IMR-90 (cell line): ENCODE measurements around the gene CHST5. TPM values are rescaled to one million over a fixed set of nuclear protein-coding genes. Genes with fewer than 3 reads are reported as not detected.
A peak's percentile ranks its signal among the peaks of the same experiment; 100 is the strongest.
"Not testable (repeated sequence)": the region's sequence is repeated elsewhere in the genome, so short reads cannot be mapped to it uniquely, and the experiment has no call there.

ENCODE experiments used
- ATAC-seq: fragments of 200-7000 bp; cut with Tn5 transposase; 2 replicates; pipeline ENCODE4 v1.9.1; 2020; ENCODE audit warnings: low read depth, mild to moderate bottlenecking, moderate library complexity
- BruUV-seq: library from RNA; stranded (reverse); fragments of 400-500 nt; replicated peaks from 2 replicates; lab custom pipeline; 2021; lab: Mats Ljungman, UMichigan
- CTCF ChIA-PET: fragments of 300-600 bp; formaldehyde crosslinking; extraction: SDS; loops from one replicate; lab custom pipeline; 2021; ENCODE audit warnings: antibody characterized with exemption; lab: Yijun Ruan, JAX
- POLR2A ChIA-PET: fragments of 300-600 bp; sonication (Branson Sonifier 250); formaldehyde crosslinking; loops from one replicate; lab custom pipeline; 2022; ENCODE audit warnings: antibody characterized with exemption; ENCODE audit not compliant: unreplicated experiment; lab: Charles Lee
- DNase-seq: peaks from one replicate; pipeline ENCODE4 v3.0.0; 2013
- H2AFZ ChIP-seq: replicated peaks from 2 replicates; pipeline ENCODE3; 2013; ENCODE audit warnings: low read length, mild to moderate bottlenecking; ENCODE audit not compliant: poor library complexity
- H2AK5ac ChIP-seq: 2 replicates; pipeline ENCODE4 v1.6.1; 2013; ENCODE audit warnings: low read depth, low read length, inconsistent platforms
- H2AK9ac ChIP-seq: replicated peaks from 2 replicates; pipeline ENCODE3; 2013; ENCODE audit warnings: mild to moderate bottlenecking, low read depth, low read length, moderate library complexity; ENCODE audit not compliant: poor library complexity
- H2BK120ac ChIP-seq: 2 replicates; pipeline ENCODE4 v1.6.1; 2013; ENCODE audit warnings: low read depth, low read length, inconsistent platforms
- H2BK15ac ChIP-seq: 3 replicates; pipeline ENCODE4 v1.6.1; 2013; ENCODE audit warnings: low read depth, low read length, inconsistent platforms
- H2BK20ac ChIP-seq: 2 replicates; pipeline ENCODE4 v1.6.1; 2013; ENCODE audit warnings: low read depth, mild to moderate bottlenecking, inconsistent platforms, low read length, moderate library complexity
- H2BK5ac ChIP-seq: 2 replicates; pipeline ENCODE4 v1.6.1; 2013; ENCODE audit warnings: mild to moderate bottlenecking, low read depth, low read length, inconsistent platforms; ENCODE audit not compliant: poor library complexity, severe bottlenecking
- H3K14ac ChIP-seq: replicated peaks from 2 replicates; pipeline ENCODE4 v1.6.1; 2013; ENCODE audit warnings: low read depth, low read length, inconsistent platforms
- H3K18ac ChIP-seq: 2 replicates; pipeline ENCODE4 v1.6.1; 2013; ENCODE audit warnings: low read depth, low read length, control low read depth
- H3K23ac ChIP-seq: 2 replicates; pipeline ENCODE4 v1.6.1; 2013; ENCODE audit warnings: low read depth, low read length, inconsistent platforms
- H3K27ac ChIP-seq: 2 replicates; pipeline ENCODE4 v1.5.1; 2013; ENCODE audit warnings: mild to moderate bottlenecking, control low read depth, low read length; ENCODE audit not compliant: insufficient read depth
- H3K27me3 ChIP-seq: 2 replicates; pipeline ENCODE4 v1.6.1; 2013; ENCODE audit warnings: low read length; ENCODE audit not compliant: control insufficient read depth, insufficient read depth
- H3K36me3 ChIP-seq: 2 replicates; pipeline ENCODE4 v1.6.1; 2013; ENCODE audit warnings: low read length, mixed read lengths; ENCODE audit not compliant: control insufficient read depth, insufficient read depth
- H3K4ac ChIP-seq: 2 replicates; pipeline ENCODE4 v1.6.1; 2013; ENCODE audit warnings: low read depth, low read length, inconsistent platforms
- H3K4me1 ChIP-seq: 2 replicates; pipeline ENCODE4 v1.6.1; 2013; ENCODE audit warnings: low read length, mixed read lengths; ENCODE audit not compliant: control insufficient read depth, insufficient read depth
- H3K4me2 ChIP-seq: 2 replicates; pipeline ENCODE4 v1.6.1; 2013; ENCODE audit warnings: low read depth, mild to moderate bottlenecking, control low read depth, low read length, moderate library complexity
- H3K4me3 ChIP-seq: 2 replicates; pipeline ENCODE4 v1.5.1; 2013; ENCODE audit warnings: low read depth, mild to moderate bottlenecking, control low read depth, low read length, moderate library complexity; ENCODE audit not compliant: insufficient read depth
- H3K56ac ChIP-seq: 2 replicates; pipeline ENCODE4 v1.6.1; 2013; ENCODE audit warnings: low read length, inconsistent platforms; ENCODE audit not compliant: insufficient read depth; ENCODE audit errors: extremely low read depth
- H3K79me1 ChIP-seq, 2 experiments: 2 replicates each; pipeline ENCODE4 v1.6.1; 2013; ENCODE audit warnings: low read length in 2 of 2, inconsistent platforms in 1 of 2, low read depth in 1 of 2
- H3K9ac ChIP-seq: 2 replicates; pipeline ENCODE4 v1.6.1; 2013; ENCODE audit warnings: low read depth, low read length, control low read depth
- H3K9me1 ChIP-seq: 2 replicates; pipeline ENCODE4 v1.6.1; 2013; ENCODE audit warnings: low read length, inconsistent platforms; ENCODE audit not compliant: insufficient read depth
- H3K9me3 ChIP-seq: 2 replicates; pipeline ENCODE4 v1.6.1; 2013; ENCODE audit warnings: low read length; ENCODE audit not compliant: control insufficient read depth, insufficient read depth
- H4K20me1 ChIP-seq: 2 replicates; pipeline ENCODE4 v1.6.1; 2013; ENCODE audit warnings: low read length, inconsistent platforms; ENCODE audit not compliant: insufficient read depth
- H4K5ac ChIP-seq: 2 replicates; pipeline ENCODE4 v1.6.1; 2013; ENCODE audit warnings: mild to moderate bottlenecking, low read depth, low read length, control low read depth
- H4K8ac ChIP-seq, 2 experiments: 2 replicates each; pipeline ENCODE4 v1.6.1; 2013; ENCODE audit warnings: low read depth in 2 of 2, low read length in 2 of 2, control low read depth in 1 of 2, inconsistent platforms in 1 of 2
- H4K91ac ChIP-seq: 2 replicates; pipeline ENCODE4 v1.6.1; 2013; ENCODE audit warnings: low read depth, low read length, inconsistent platforms; ENCODE audit not compliant: insufficient read depth
- WGBS, 2 experiments: methylation state at CpG; one replicate each; pipeline versions ENCODE4 v1.1.5 to v1.1.7; 2013; ENCODE audit warnings: missing lambda C conversion rate in 2 of 2; ENCODE audit not compliant: insufficient read length in 1 of 2; ENCODE audit errors: extremely low coverage in 2 of 2; 5-methylcytosine and 5-hydroxymethylcytosine counted together
- dilution Hi-C: fragments of 300-500 bp; cut with HindIII; formaldehyde crosslinking; loops from one replicate; pipeline ENCODE4 v1.14.3; 2018; ENCODE audit warnings: low sequenced_read_pairs; ENCODE audit not compliant: unreplicated experiment
- in situ Hi-C: fragments of 300-500 bp; cut with MboI; formaldehyde crosslinking; loops from 3 replicates; pipeline ENCODE4 v1.14.3; 2019; ENCODE audit warnings: low sequenced_read_pairs, inconsistent platforms, mixed read lengths
- intact Hi-C: fragments of 100-400 bp; cut with micrococcal nuclease; formaldehyde crosslinking; loops from 2 replicates; pipeline ENCODE4 v1.10.0; 2022
- polyA plus RNA-seq, 3 experiments: library from polyadenylated mRNA; depleted of rRNA; stranded (reverse); fragments of >200 nt; gene quantifications; 2 replicates each; pipeline ENCODE4 v1.2.3, GENCODE V29; 2012; ENCODE audit warnings: low replicate concordance in 1 of 3
- total RNA-seq: library from RNA; depleted of rRNA; stranded (reverse); fragments of >200 nt; gene quantifications from 2 replicates; pipeline ENCODE4 v1.2.3, GENCODE V29; 2012

Gene CHST5
- total and polyA plus RNA-seq, 2 of the 4 experiments (the other 2 are of a cell fraction) = not detected

GRCh38 chr16:75516189-75516966 lies 19.5 kb downstream of the CHST5 start:
- H3K4me1 ChIP-seq, H3K27ac ChIP-seq, H2BK120ac ChIP-seq, H4K91ac ChIP-seq, H4K20me1 ChIP-seq, H2BK15ac ChIP-seq, dilution Hi-C loops, H3K79me1 ChIP-seq, DNase-seq, in situ Hi-C loops, H3K36me3 ChIP-seq, H3K56ac ChIP-seq, H4K5ac ChIP-seq, H3K27me3 ChIP-seq, H3K9me1 ChIP-seq, intact Hi-C loops, BruUV-seq, H3K18ac ChIP-seq, H2BK5ac ChIP-seq, H3K9me3 ChIP-seq, H2BK20ac ChIP-seq, H2AK5ac ChIP-seq: not testable (repeated sequence)
- peak overlapping the region; percentile 91 for H2AK9ac ChIP-seq
- peak overlapping the region; percentile 19; the same call in 1 of the 2 replicates for H3K4ac ChIP-seq
- ATAC-seq = peak; percentile 40
- WGBS, 2 experiments = 1% methylated on average over 19 of the region's 42 CpGs; no CpG with 5 or more reads in 1 of the 2 experiments
- POLR2A ChIA-PET = interaction anchor here (0.6 kb wide), 1 partner anchor 10 kb away, joined by 4 read pairs; no protein-coding TSS in a partner anchor
- CTCF ChIA-PET = interaction anchor here (0.6 to 2.1 kb wide), 16 partner anchors 8 to 136 kb away, joined by 3 to 7 read pairs (median 4); no protein-coding TSS in a partner anchor
- peak overlapping the region; percentile 99 for H2AFZ ChIP-seq
- peak overlapping the region; percentile 78 for H3K23ac ChIP-seq
- H3K4me3 ChIP-seq = peak overlapping the region; percentile 63
- H3K14ac ChIP-seq = peak overlapping the region; percentile 16; the same call in 1 of the 2 replicates
- H4K8ac ChIP-seq = peak overlapping the region; percentile 8 to 68; a peak in 2 of 4 replicates
- peak overlapping the region; percentile 51 for H3K9ac ChIP-seq
- peak overlapping the region; percentile 88 for H3K4me2 ChIP-seq
